Measurements from ENCODE around the gene CIDEB. TPM values are rescaled to one million over a fixed set of nuclear protein-coding genes. Genes with fewer than 3 reads are reported as not detected.

The CIDEB gene
- total and polyA plus RNA-seq, 2 of the 13 experiments (the other 11 are each of a cell fraction or from before 2014, with no cell fraction given) = 35.8 to 110 TPM

DNA sequence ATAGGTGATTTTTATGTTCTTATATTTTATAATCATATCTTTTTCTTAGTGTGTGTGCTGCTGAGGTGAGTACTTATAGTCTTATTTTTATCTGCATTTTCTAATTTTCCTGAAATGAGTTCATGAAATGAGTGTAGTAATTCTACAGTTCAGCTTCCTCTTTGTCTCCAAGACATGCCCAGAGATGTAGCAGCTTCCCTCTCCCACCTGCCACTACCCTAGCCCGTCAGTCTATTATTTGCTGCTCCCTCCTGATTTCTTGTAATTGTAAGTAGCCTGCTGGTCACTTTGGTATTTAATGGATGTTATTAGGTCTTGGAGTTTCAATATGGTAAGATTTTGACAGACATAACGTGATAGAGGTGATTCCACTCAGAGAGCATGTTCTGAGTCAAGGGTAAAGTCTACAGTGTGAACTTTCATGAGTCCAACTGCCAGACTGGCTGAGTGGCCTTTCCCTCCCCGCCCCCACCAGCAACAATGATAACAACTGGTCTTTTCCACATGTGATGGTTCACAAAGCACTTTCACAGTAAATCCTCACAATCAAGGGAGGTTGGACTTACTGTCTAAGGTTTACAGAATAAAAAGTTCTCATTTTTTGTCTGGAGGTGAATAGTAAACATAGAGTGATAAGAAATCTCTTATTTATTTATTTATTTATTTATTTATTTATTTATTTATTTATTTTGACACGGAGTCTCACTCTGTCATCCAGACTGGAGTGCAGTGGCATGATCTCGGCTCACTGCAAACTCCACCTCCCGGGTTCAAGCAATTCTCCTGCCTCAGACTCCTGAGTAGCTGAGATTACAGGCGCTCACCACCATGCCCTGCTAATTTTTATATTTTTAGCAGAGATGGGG is 36.3 kb upstream of the CIDEB start (continued):
- TF ChIP-seq, protein P1, sequence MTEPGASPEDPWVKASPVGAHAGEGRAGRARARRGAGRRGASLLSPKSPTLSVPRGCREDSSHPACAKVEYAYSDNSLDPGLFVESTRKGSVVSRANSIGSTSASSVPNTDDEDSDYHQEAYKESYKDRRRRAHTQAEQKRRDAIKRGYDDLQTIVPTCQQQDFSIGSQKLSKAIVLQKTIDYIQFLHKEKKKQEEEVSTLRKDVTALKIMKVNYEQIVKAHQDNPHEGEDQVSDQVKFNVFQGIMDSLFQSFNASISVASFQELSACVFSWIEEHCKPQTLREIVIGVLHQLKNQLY (CRISPR knock-in tag; IDR thresholded peaks at IDR 0.05) = peak; percentile 47; the same call in 1 of the 2 replicates
- TF ChIP-seq ZNF136 (CRISPR knock-in tag; IDR thresholded peaks at IDR 0.05; ENCODE audit: low read depth) (no peak), SETDB1 (CRISPR knock-in tag; IDR thresholded peaks at IDR 0.05; ENCODE audit: borderline replicate concordance) (no peak), CEBPG (CRISPR knock-in tag; IDR thresholded peaks at IDR 0.05) (no peak), ZNF629 (CRISPR knock-in tag; conservative IDR thresholded peaks at IDR 0.05) (no peak), ZBTB7A (CRISPR knock-in tag; IDR thresholded peaks at IDR 0.05) (no peak), ZNF7 (CRISPR knock-in tag; IDR thresholded peaks at IDR 0.05) (no peak), TP53 (CRISPR knock-in tag; conservative IDR thresholded peaks at IDR 0.05) (no peak), ZNF589 (CRISPR knock-in tag; conservative IDR thresholded peaks at IDR 0.05) (no peak), ZNF468 (CRISPR knock-in tag; IDR thresholded peaks at IDR 0.05) (no peak), HCFC1 (IDR thresholded peaks at IDR 0.05; ENCODE audit: low read depth, low read length) (no peak), GATAD1 (CRISPR knock-in tag; IDR thresholded peaks at IDR 0.05) (0 out of 2 replicates have a peak, but pooled peaks have one; percentile 5), MTF1 (CRISPR knock-in tag; IDR thresholded peaks at IDR 0.05) (no peak), SOX5 (CRISPR knock-in tag; IDR thresholded peaks at IDR 0.05; ENCODE audit: borderline replicate concordance) (peak; percentile 58)
- TF ChIP-seq, protein P2, sequence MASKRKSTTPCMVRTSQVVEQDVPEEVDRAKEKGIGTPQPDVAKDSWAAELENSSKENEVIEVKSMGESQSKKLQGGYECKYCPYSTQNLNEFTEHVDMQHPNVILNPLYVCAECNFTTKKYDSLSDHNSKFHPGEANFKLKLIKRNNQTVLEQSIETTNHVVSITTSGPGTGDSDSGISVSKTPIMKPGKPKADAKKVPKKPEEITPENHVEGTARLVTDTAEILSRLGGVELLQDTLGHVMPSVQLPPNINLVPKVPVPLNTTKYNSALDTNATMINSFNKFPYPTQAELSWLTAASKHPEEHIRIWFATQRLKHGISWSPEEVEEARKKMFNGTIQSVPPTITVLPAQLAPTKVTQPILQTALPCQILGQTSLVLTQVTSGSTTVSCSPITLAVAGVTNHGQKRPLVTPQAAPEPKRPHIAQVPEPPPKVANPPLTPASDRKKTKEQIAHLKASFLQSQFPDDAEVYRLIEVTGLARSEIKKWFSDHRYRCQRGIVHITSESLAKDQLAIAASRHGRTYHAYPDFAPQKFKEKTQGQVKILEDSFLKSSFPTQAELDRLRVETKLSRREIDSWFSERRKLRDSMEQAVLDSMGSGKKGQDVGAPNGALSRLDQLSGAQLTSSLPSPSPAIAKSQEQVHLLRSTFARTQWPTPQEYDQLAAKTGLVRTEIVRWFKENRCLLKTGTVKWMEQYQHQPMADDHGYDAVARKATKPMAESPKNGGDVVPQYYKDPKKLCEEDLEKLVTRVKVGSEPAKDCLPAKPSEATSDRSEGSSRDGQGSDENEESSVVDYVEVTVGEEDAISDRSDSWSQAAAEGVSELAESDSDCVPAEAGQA (IDR thresholded peaks at IDR 0.05; ENCODE audit: low read depth) = no peak
- TF ChIP-seq, protein P2 (CRISPR knock-in tag; IDR thresholded peaks at IDR 0.05; ENCODE audit: borderline replicate concordance) = no peak
- TF ChIP-seq, protein P3, sequence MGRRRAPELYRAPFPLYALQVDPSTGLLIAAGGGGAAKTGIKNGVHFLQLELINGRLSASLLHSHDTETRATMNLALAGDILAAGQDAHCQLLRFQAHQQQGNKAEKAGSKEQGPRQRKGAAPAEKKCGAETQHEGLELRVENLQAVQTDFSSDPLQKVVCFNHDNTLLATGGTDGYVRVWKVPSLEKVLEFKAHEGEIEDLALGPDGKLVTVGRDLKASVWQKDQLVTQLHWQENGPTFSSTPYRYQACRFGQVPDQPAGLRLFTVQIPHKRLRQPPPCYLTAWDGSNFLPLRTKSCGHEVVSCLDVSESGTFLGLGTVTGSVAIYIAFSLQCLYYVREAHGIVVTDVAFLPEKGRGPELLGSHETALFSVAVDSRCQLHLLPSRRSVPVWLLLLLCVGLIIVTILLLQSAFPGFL (CRISPR knock-in tag; IDR thresholded peaks at IDR 0.05) = no peak
- TF ChIP-seq, protein P4, sequence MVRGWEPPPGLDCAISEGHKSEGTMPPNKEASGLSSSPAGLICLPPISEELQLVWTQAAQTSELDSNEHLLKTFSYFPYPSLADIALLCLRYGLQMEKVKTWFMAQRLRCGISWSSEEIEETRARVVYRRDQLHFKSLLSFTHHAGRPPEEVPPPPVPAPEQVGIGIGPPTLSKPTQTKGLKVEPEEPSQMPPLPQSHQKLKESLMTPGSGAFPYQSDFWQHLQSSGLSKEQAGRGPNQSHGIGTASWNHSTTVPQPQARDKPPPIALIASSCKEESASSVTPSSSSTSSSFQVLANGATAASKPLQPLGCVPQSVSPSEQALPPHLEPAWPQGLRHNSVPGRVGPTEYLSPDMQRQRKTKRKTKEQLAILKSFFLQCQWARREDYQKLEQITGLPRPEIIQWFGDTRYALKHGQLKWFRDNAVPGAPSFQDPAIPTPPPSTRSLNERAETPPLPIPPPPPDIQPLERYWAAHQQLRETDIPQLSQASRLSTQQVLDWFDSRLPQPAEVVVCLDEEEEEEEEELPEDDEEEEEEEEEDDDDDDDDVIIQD (CRISPR knock-in tag; IDR thresholded peaks at IDR 0.05; ENCODE audit: low read depth) = 0 out of 2 replicates have a peak, but pooled peaks have one; percentile 58
- TF ChIP-seq, protein P5, sequence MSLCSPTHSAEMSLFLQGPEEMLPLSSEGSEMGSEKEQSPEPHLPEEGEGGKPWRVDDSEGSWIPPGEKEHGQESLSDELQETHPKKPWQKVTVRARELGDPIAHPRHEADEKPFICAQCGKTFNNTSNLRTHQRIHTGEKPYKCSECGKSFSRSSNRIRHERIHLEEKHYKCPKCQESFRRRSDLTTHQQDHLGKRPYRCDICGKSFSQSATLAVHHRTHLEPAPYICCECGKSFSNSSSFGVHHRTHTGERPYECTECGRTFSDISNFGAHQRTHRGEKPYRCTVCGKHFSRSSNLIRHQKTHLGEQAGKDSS (CRISPR knock-in tag; IDR thresholded peaks at IDR 0.05; ENCODE audit: borderline replicate concordance, low read depth) = peak; percentile 75; the same call in 1 of the 2 replicates

Data from HepG2 (cell line).